ENCODE measurements around the gene LETM1.

The LETM1 gene

GRCh38 chr4:1873291-1873690 is 17.3 kb upstream of the LETM1 start:
- in situ Hi-C loops (cut with MboI; ENCODE audit: low sequenced_read_pairs) = no loop called here

GRCh38 chr4:1872870-1873269 is 16.9 kb upstream of the LETM1 start:
- in situ Hi-C loops (cut with MboI; ENCODE audit: low sequenced_read_pairs) = no loop called here

DNA sequence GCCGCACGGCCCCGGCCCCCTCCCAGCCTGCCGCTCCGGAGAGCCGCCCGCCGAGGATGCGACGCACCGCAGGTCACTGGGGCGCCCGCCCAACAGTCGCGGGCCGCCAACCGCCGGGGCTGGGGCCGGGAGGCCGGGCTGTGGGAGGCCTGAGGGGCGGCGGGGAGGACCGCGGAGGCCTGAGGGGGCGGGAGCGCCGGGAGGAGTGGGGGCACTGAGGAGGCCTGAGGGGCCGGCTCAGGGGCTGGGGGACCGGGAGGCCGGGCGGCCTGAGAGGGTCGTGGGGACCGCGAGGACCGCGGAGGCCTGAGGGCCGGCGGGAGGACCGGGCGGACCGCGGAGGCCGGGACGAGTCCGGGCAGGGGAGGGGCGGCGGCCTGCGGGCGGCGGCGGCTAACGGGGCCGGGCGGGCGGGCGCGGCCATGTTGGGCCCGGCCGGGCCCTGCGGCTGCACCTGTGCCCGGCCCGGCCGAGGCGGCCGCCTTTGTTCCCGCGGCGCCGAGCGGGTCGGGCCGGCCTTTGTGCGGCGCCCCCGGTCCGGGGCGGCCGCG is 15.6 kb upstream of the LETM1 start:
- in situ Hi-C loops (cut with MboI; ENCODE audit: low sequenced_read_pairs) = no loop called here

DNA sequence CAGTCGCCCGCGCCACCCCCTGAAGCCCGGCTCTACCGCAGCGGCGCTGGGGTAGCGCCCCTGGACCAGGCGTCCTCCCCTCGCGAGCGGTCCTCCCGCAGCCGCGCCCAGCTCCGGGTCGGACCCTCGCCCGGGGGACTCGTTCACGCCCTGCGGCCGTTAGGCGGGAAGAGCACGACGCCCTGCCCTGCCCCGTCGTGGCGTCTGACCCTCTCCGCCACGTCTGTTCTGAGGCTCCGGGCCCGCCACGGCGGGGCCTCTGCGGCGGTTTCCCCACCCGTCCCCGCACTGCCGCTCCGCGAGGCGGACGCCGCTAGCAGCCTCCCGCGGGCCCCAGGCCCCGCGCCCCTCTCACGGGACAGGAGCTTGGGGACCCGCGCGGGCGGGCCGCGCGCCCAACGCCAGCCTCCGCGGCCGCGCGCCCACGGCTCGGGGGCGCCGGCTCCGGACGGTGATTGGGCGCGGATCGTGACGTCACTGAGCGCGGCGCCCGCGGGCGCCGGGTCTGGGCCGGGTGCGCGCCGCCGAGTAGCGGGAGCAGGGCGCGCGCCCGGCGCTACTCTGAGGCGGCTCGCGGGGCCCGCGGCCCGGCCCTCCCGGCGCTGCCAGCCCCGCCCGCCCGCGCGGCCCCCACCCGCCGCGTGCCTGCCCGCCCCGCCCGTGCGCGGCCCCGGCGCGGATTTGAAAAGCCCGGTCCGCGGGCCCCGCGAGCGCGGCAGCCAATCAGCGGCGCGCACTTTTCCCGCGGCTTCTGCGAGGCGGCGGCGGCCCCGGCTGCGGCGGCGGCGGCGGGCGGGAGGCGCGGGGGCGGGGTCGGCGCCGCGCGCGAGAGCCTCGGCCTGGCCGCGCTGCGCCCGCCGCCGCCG is 14.9 kb upstream of the LETM1 start, which contains the start of gene NSD2:
Gene NSD2 (plus strand): TSS at position 816 of the 866 bp plus-strand sequence. CDS start 29,262 bp downstream, outside the sequence.
- in situ Hi-C loops (cut with MboI; ENCODE audit: low sequenced_read_pairs) = no loop called here

DNA sequence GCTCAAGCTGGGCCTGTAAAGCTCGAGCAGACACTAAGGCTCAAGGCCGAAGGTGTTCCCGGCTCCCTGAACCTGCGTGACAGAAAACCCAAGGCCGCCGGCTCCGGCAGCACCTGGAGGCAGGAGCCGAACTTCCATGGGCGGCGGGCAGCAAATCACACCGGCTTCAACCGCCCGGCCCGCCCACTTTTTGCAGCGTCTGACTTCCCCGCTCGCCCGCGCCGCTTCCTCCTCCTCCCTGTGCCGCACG is 14.3 kb upstream of the LETM1 start:
- in situ Hi-C loops (cut with MboI; ENCODE audit: low sequenced_read_pairs) = no loop called here

DNA sequence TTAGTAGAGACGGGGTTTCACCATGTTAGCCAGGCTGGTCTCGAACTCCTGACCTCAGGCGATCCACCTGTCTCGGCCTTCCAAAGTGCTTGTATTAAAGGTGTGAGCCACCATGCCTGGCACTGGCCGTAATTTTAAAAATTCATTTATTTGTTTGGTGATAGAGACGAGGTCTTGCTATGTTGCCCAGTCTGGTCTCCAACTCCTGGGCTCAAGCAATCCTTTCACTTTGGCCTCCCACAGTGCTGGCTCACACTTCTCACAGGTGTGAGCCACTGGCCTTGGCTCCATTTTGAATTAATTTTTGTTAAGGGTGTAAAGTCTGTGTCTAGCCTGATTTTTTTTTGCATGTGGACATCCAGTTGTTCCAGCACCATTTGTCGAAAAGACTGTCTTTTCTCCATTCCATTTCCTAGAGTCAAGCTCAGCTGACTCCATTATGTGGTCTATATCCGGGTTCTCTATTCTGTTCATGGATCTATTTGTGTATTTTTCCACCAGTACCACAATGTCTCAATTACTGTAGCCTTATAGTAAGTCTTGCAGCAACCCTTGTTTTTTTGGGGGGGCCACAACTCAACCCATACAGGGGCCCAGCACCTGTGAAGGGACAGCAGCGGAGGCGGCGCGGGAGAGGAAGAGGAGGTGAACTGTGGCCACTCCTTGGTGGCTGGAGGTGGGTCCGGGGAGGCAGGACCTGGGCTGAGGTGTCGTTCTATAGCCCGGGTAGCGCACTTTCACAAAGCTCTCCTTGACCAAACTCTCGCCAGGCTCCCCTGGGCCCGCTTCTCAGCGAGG is 13.8 kb upstream of the LETM1 start:
- in situ Hi-C loops (cut with MboI; ENCODE audit: low sequenced_read_pairs) = no loop called here

GRCh38 chr4:1868912-1869311 is 13.0 kb upstream of the LETM1 start:
- in situ Hi-C loops (cut with MboI; ENCODE audit: low sequenced_read_pairs) = no loop called here

DNA sequence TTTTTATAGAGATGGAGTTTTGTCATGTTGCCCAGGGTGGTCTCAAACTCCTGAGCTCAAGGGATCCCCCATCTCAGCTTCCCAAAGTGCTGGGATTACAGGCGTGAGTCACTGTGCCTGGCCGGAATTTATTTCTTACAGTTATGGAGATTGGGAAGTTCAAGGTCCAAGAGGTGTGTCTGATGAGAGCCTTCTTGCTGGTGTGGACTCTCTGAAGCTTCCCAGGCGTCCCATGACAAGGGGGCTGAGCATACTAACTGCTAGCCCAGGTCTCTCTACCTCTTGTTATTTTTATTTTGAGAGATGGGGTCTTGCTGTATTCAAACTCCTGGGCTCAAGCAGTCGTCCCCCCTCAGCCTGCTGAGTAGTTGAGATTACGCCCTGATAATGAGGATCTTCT is 12.3 kb upstream of the LETM1 start:
- in situ Hi-C loops (cut with MboI; ENCODE audit: low sequenced_read_pairs) = no loop called here

DNA sequence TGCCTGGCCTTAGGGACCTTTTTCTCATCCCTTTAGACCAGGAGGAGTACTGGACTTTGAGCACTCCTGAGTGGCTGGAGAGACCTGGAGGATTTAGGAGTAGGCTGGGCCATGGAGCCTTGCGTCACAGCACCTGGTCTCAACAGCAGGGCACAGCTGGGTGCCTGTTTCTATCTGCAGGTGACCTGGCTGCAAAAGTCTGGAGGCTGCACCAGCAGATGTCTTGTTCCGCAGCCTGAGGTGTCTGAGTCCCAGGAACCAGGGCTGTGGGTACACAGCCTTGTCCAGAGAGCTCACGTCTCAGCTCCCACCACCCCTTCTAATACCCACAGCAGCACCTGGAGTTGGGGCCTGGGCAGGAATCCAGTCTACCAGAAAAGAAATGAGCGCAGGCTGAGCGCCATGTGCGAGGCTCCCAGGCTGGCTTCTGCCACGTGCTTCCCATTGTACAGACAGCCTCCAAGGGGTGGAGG is 10.3 kb upstream of the LETM1 start:
- in situ Hi-C loops (cut with MboI; ENCODE audit: low sequenced_read_pairs) = no loop called here

DNA sequence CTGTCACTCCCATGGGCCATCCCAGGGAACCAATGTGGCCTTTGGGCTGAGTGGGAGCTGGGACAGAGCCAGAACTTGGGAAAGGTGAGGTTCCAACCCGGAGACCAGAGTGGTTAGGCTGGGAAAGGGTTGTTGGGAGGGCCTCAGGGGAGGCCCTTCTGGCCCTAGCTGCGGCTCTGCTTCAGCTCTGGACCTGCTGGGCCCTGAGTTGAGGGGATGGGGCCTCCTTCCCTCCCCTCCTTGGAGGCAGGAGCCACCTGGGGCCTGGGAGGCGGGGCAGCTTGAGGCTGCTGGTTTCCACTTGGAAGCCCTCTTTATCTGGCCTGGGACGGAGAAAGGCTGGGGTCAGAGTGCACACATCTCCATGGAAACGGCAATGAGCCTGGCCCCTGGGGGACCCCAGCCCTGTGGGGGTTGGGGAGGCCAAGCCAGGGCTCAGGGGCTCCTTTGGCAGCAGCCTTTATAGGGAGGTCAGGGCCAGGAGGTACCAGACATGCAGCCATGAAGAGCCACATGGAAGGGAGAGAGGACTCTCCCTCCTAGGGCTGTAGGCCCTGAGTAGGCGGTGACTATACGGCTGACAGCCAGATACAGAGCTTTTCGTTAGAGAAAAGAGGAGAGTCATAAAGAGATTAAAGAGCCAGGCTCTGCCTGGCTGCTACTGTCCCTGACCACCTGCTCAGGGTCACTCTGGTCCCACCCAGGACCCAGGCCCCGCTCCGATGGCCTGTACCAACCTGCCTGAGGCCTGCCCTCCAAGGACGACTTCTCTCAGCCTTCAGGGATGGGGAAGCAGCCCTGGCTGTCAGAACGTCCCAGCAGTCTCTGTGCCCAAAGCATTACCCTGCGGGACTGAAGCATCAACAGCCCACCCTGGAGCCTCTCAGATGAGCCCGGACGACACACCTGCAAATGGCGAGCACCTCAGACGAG is 8.4 kb upstream of the LETM1 start:
- in situ Hi-C loops (cut with MboI; ENCODE audit: low sequenced_read_pairs) = no loop called here

DNA sequence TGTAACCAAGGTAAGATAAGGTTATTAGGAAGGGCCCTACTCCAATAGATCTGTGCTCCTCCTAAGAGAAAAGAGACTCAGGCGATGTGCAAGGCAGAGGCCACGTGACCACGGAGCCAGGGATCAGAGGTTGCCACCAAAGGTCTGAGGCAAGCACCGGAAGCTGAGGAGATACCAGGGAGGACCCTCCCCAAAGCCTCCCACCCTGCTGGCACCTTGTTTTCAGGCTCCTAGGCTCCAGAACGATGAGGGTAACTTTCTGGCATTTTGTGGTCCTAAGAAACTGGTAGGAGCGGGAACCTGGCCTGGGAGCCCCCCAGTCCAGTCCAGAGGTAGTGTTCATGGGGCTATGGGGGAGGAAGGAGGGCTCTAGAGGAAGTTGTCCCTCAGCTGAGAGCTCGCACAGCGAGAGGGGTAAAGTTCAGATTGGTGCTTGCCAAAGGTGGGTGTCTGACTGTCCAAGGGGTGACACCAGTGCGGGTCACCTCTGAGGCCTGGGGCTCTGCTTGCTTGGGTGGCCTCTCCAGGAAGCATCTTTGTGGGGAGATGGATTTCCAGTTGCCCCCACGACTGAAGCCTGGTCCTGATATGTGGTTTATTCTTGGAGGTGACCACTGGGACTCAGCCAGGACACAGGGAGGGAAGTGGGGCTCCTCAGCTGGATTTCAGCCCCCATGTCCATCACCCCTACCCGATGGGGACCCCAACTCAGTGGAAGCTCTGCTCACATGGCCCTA is 7.5 kb upstream of the LETM1 start:
- in situ Hi-C loops (cut with MboI; ENCODE audit: low sequenced_read_pairs) = no loop called here

GRCh38 chr4:1862961-1863296 is 7.0 kb upstream of the LETM1 start:
- in situ Hi-C loops (cut with MboI; ENCODE audit: low sequenced_read_pairs) = no loop called here

DNA sequence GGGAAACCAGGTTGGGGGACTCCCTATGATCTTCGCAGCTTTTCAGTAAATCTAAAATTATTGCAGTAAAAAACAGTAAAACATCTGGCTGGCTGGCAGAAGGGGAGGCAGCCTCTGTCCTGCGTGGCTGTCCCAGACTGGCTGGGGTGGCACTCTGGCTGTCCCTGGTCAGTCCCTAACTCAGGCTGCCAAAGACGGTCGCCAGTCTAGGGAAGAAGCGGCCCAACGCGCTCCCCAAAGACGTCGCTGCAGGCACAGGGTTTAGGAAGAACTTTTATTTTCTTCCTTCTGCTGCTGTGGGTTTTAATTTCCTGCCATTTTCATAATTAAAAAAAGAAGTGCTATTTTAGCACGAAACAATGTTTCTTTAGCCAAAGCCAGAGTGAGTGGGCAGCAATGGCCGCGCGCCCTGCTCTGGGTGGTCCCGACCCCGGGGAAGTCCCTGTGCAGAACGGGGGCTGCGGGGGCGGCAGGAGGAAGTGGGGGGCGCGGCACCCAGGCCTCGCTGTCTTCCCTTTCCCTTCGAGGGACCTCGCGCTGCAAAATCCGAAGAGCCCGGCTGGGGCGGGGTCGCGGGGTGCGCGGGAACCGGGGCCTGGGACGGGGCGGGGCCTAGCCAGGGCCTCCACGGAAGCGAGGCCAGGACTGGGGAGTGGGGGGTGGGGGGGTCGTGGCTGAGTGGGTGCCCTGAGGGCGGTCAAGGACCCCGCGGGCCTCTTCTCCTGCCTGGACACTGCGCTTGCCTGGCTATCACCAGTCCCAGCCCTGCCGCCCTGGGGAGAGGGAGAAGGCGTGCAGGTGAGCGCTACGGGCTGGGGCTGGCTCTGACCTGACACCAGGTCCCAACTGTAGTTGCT is 6.3 kb upstream of the LETM1 start:
- in situ Hi-C loops (cut with MboI; ENCODE audit: low sequenced_read_pairs) = no loop called here

DNA sequence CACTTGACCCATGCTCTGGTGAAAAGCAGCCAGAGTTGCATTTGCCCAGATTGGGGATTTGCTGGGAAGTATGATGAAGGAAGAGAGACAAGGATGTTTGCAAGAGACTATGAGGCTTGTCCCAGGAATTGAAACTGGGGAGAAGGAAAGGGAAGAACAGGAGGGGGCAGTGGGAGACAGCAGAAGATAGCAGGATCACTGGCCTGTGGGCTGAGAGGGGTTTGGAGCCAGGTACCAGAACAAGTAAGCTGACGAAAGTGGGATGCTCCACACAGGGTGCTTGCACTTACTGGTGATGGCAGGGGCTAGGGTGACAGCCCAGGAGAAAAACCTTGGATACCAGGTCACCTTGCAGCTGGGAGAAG is 3.4 kb upstream of the LETM1 start:
- in situ Hi-C loops (cut with MboI; ENCODE audit: low sequenced_read_pairs) = no loop called here

- in situ Hi-C loops (cut with MboI; ENCODE audit: low sequenced_read_pairs) = no loop called here
Measured at GRCh38 chr4:1857931-1858330, 2.0 kb upstream of the LETM1 start.

- in situ Hi-C loops (cut with MboI; ENCODE audit: low sequenced_read_pairs) = no loop called here
Measured at GRCh38 chr4:1856943-1857699, 1.2 kb upstream of the LETM1 start.

GRCh38 chr4:1855333-1856070 is 454 bp downstream of the LETM1 start:
- in situ Hi-C loops (cut with MboI; ENCODE audit: low sequenced_read_pairs) = no loop called here

- in situ Hi-C loops (cut with MboI; ENCODE audit: low sequenced_read_pairs) = no loop called here
Measured at GRCh38 chr4:1854752-1855151, 1.2 kb downstream of the LETM1 start.

Data from hTERT RPE-1 (cell line).